PC-3 (cell line): ENCODE data around the gene CFAP97D1.

Experiments used
- EZH2 ChIP-seq: fragments of 300-600 bp; sonication (generic); IDR thresholded peaks from one replicate; pipeline ENCODE4 v1.6.1; 2017; ENCODE audit warnings: antibody characterized with exemption, mild to moderate bottlenecking, low read length; ENCODE audit not compliant: unreplicated experiment
- EZH2phosphoT487 ChIP-seq: fragments of 300-600 bp; sonication (generic); IDR thresholded peaks from 2 replicates; pipeline ENCODE4 v1.6.1; 2018; ENCODE audit warnings: mild to moderate bottlenecking, antibody characterized with exemption, low read length, borderline replicate concordance
- TF ChIP-seq, protein P1 (sequence below): fragments of 300-600 bp; sonication (generic); conservative IDR thresholded peaks from 2 replicates; pipeline ENCODE4 v1.5.1; 2017; ENCODE audit warnings: antibody characterized with exemption, low read depth, mild to moderate bottlenecking, low read length

GRCh38 chr17:43733956-43734355 is 46.3 kb upstream of the CFAP97D1 start:
- TF ChIP-seq, protein P1, sequence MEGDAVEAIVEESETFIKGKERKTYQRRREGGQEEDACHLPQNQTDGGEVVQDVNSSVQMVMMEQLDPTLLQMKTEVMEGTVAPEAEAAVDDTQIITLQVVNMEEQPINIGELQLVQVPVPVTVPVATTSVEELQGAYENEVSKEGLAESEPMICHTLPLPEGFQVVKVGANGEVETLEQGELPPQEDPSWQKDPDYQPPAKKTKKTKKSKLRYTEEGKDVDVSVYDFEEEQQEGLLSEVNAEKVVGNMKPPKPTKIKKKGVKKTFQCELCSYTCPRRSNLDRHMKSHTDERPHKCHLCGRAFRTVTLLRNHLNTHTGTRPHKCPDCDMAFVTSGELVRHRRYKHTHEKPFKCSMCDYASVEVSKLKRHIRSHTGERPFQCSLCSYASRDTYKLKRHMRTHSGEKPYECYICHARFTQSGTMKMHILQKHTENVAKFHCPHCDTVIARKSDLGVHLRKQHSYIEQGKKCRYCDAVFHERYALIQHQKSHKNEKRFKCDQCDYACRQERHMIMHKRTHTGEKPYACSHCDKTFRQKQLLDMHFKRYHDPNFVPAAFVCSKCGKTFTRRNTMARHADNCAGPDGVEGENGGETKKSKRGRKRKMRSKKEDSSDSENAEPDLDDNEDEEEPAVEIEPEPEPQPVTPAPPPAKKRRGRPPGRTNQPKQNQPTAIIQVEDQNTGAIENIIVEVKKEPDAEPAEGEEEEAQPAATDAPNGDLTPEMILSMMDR: no peak
- TF ChIP-seq EZH2phosphoT487 (no peak), EZH2 (no peak)
